Measurements from ENCODE around the gene C5orf47.

C5orf47 gene

GRCh38 chr5:173970878-173971650, 17.9 kb upstream of the C5orf47 start:
- no peak for DNase-seq

- no peak for DNase-seq
These were observed 17.2 kb upstream of the C5orf47 start for GRCh38 chr5:173971681-173972345.

- no peak for DNase-seq
These were observed 16.4 kb upstream of the C5orf47 start for GRCh38 chr5:173972607-173972924.

- DNase-seq = peak; percentile 57
These were observed 15.9 kb upstream of the C5orf47 start for GRCh38 chr5:173972925-173973615.

GRCh38 chr5:173973616-173973969, 15.4 kb upstream of the C5orf47 start:
- peak; percentile 35 for DNase-seq

- no peak for DNase-seq
These were observed 14.2 kb upstream of the C5orf47 start for GRCh38 chr5:173974688-173975239.

GRCh38 chr5:173981185-173981761, 7.7 kb upstream of the C5orf47 start:
- no peak for DNase-seq

GRCh38 chr5:173984218-173984617, 4.8 kb upstream of the C5orf47 start:
- no peak for DNase-seq

- DNase-seq = no peak
These were observed 587 bp downstream of the C5orf47 start for GRCh38 chr5:173989432-173990082.

- DNase-seq = no peak
These were observed 8.4 kb downstream of the C5orf47 start for GRCh38 chr5:173997331-173997730.

- no peak for DNase-seq
These were observed 9.6 kb downstream of the C5orf47 start for GRCh38 chr5:173998531-173998930.

- no peak for DNase-seq
These were observed 11.1 kb downstream of the C5orf47 start for GRCh38 chr5:174000076-174000475.

GRCh38 chr5:174003795-174004194, 14.8 kb downstream of the C5orf47 start:
- DNase-seq = no peak

- DNase-seq = no peak
These were observed 20.0 kb downstream of the C5orf47 start for GRCh38 chr5:174008922-174009321.

GRCh38 chr5:174010365-174010764, 21.4 kb downstream of the C5orf47 start:
- no peak for DNase-seq

GRCh38 chr5:174011441-174011840, 22.5 kb downstream of the C5orf47 start:
- no peak for DNase-seq

- peak; percentile 1 for DNase-seq
These were observed 31.3 kb downstream of the C5orf47 start for GRCh38 chr5:174020069-174020927.

GRCh38 chr5:174020928-174021304, 31.9 kb downstream of the C5orf47 start:
- DNase-seq = no peak

GRCh38 chr5:174022384-174023095, 33.6 kb downstream of the C5orf47 start:
- no peak for DNase-seq

- DNase-seq = no peak
These were observed 41.3 kb downstream of the C5orf47 start for GRCh38 chr5:174030286-174030685.

All from NCI-H1105 (cell line).